GM20000 (cell line): ENCODE data around the gene NSG1.

Experiments
- DNase-seq: peaks from one replicate; pipeline ENCODE4 v3.0.0; 2012; ENCODE audit warnings: low spot score
- TF ChIP-seq, protein P1 (sequence below): IDR thresholded peaks from 2 replicates; pipeline ENCODE4 v1.5.1; 2012; ENCODE audit warnings: mild to moderate bottlenecking, control low read depth; ENCODE audit errors: extremely low read depth, missing control alignments

NSG1 gene, protein sequence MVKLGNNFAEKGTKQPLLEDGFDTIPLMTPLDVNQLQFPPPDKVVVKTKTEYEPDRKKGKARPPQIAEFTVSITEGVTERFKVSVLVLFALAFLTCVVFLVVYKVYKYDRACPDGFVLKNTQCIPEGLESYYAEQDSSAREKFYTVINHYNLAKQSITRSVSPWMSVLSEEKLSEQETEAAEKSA

GRCh38 chr4:4386736-4387392, at the start of gene NSG1:
Gene NSG1 (plus strand): TSS chr4:4387102. CDS start chr4:4387630, 528 bp downstream.
- TF ChIP-seq, protein P1, sequence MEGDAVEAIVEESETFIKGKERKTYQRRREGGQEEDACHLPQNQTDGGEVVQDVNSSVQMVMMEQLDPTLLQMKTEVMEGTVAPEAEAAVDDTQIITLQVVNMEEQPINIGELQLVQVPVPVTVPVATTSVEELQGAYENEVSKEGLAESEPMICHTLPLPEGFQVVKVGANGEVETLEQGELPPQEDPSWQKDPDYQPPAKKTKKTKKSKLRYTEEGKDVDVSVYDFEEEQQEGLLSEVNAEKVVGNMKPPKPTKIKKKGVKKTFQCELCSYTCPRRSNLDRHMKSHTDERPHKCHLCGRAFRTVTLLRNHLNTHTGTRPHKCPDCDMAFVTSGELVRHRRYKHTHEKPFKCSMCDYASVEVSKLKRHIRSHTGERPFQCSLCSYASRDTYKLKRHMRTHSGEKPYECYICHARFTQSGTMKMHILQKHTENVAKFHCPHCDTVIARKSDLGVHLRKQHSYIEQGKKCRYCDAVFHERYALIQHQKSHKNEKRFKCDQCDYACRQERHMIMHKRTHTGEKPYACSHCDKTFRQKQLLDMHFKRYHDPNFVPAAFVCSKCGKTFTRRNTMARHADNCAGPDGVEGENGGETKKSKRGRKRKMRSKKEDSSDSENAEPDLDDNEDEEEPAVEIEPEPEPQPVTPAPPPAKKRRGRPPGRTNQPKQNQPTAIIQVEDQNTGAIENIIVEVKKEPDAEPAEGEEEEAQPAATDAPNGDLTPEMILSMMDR = no peak
- peak; percentile 45 for DNase-seq

- no peak for DNase-seq
- TF ChIP-seq, protein P1 = no peak
Measured at GRCh38 chr4:4338210-4339001, 48.5 kb upstream of the NSG1 start.

DNA sequence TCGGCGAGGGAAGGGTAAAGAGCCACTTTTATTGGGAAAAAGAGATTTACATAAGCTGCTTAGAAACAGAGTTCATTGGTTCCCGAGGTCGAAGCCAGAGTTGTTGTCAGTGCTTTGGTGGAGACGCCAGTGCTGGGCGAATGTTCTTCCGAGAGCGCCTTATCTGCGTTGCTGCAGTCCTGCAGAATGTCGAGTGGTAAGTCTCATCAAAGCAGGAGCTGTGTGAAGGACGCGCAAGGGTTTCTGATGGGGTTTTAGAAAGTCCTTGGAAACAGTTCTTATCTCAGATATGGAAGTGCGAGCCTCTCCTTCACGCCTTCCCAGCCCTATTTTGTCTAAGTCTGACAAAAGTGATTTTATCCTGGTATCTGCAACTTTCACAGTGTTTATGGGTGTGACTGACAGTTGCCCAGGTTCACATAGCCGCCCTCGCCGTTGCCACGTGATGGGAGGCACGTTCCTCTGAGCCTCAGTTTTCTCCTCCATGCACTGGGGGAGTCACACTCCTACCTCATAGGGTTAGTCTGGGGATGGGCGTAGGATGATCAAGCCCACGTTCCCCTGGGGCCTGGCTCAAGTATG, 47.3 kb upstream of the NSG1 start:
- TF ChIP-seq, protein P1 = no peak
- no peak for DNase-seq

DNA sequence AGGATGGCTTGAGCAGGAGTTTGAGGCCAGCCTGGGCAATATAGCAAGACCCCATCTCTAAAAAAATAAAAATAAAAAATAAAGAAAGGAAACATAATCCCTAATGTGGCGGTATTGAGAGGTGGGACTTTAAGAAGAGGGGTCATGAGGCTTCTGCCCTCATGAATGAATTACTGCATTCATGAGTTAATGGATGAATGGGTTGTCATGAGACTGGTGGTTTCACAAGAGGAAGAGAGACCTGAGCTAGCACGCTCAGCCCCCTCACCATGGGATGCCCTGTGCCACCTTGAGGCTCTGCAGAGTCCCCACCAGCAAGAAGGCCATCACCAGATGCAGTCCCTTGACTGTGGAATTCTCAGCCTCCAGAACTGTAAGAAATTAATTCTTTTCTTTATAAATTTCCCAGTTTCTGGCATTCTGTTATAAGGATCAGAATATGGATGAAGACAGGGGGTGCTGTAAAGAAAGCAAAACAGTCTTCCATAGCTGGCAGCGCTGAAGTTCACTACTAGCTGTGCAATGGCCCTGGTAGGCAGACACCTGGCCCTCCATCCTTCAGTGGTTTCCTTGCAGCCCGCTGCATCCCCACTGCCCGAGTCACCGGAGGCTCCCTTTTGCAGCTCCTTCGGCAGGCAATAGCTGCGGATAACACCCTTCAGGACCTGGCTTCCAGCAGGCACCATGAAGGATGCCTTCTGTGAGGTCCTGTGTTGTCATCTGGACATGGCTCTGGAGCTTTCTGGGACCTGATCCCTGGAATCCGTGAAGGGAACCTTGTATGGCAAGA, 44.8 kb upstream of the NSG1 start:
- no peak for DNase-seq
- TF ChIP-seq, protein P1 = no peak

DNA sequence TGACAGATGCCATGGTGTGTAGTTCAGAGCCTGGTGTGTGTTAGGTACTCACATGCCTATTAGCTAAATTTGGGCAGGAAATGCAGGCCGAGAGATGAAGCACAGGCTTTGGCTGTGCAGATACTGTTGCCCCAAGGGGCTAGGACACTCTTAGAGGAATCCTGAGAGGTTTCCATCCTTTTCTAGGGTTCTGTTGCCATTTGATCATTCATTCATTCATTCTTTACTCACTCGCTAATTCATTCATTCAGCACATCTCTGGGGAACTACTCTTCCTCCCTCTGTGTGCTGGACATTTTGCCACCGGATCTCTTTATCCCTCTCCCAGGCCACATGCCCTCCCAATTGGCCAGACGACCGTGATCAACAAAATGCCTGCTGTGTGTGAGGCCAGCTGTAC, 43.9 kb upstream of the NSG1 start:
- TF ChIP-seq, protein P1 = no peak
- DNase-seq = no peak

GRCh38 chr4:4344915-4345527, 41.9 kb upstream of the NSG1 start:
- TF ChIP-seq, protein P1 = no peak
- peak; percentile 35 for DNase-seq
